Urinary bladder (tissue), 4 donors: Measurements from ENCODE around the gene SEBOX. TPM values are rescaled to one million over a fixed set of nuclear protein-coding genes. Genes with fewer than 3 reads are reported as not detected.

Source experiments
- DNase-seq: peaks from one replicate; pipeline ENCODE4 v3.0.0-alpha.2; 2015; ENCODE audit errors: extremely low spot score
- H3K27ac ChIP-seq: one replicate; pipeline ENCODE4 v1.5.1; 2013; ENCODE audit warnings: low read depth, mild to moderate bottlenecking, moderate library complexity
- H3K36me3 ChIP-seq: one replicate; pipeline ENCODE4 v1.6.1; 2013; ENCODE audit warnings: mild to moderate bottlenecking, moderate library complexity; ENCODE audit not compliant: insufficient read depth
- H3K4me1 ChIP-seq: one replicate; pipeline ENCODE4 v1.6.1; 2013; ENCODE audit warnings: mild to moderate bottlenecking, moderate library complexity; ENCODE audit not compliant: insufficient read depth
- H3K4me3 ChIP-seq: one replicate; pipeline ENCODE4 v1.5.1; 2013; ENCODE audit warnings: low read depth, low read length
- WGBS: extraction: QIAGEN DNeasy Blood & Tissue Kit; methylation state at CpG from one replicate; pipeline ENCODE4 v1.1.7; 2013; 5-methylcytosine and 5-hydroxymethylcytosine counted together
- polyA plus RNA-seq: library from polyadenylated mRNA; stranded (reverse); fragments of 200-250 nt; gene quantifications from one replicate; pipeline ENCODE4 v1.2.3, GENCODE V29; 2013
- total RNA-seq: library from RNA; depleted of rRNA; stranded (reverse); fragments of >200 nt; gene quantifications from one replicate; pipeline ENCODE4 v1.2.3, GENCODE V29; 2014
- donor health status: healthy with polysubstance abuse.
- donor health status: healthy.

SEBOX gene
- total and polyA plus RNA-seq, 2 donors = not detected

GRCh38 chr17:28385406-28385805 is 20.4 kb upstream of the SEBOX start:
- no peaks in the 10 kb centered on the region for H3K36me3 ChIP-seq
- WGBS = 87% methylated on average over 8 of the region's 8 CpGs

GRCh38 chr17:28385037-28385400 is 20.0 kb upstream of the SEBOX start:
- 49% methylated on average over 29 of the region's 29 CpGs for WGBS
- no peak overlapping the region for H3K27ac ChIP-seq
- H3K36me3 ChIP-seq = no peaks in the 10 kb centered on the region
- no peaks in the 10 kb centered on the region for H3K4me1 ChIP-seq
- H3K4me3 ChIP-seq = peak overlapping the region; percentile 35
- DNase-seq = no peak

More at GRCh38 chr17:28385406-28385805, 20.4 kb upstream of the SEBOX start:
- Histone ChIP-seq H3K4me3 (no peak overlapping the region), H3K27ac (no peak overlapping the region), H3K4me1 (no peaks in the 10 kb centered on the region)
- no peak for DNase-seq

GRCh38 chr17:28384281-28385036 is 19.5 kb upstream of the SEBOX start:
- Histone ChIP-seq H3K4me1 (no peaks in the 10 kb centered on the region), H3K36me3 (no peaks in the 10 kb centered on the region), H3K4me3 (peak overlapping the region; percentile 35), H3K27ac (peak overlapping the region; percentile 30)
- DNase-seq = no peak
- WGBS = 45% methylated on average over 56 of the region's 56 CpGs

- 31% methylated on average over 72 of the region's 72 CpGs for WGBS
- Histone ChIP-seq H3K27ac (no peak overlapping the region), H3K36me3 (no peaks in the 10 kb centered on the region), H3K4me3 (no peak overlapping the region), H3K4me1 (no peaks in the 10 kb centered on the region)
- DNase-seq = no peak
These were observed 16.3 kb upstream of the SEBOX start for GRCh38 chr17:28381141-28381825.

- H3K36me3 ChIP-seq = no peaks in the 10 kb centered on the region
- no peak overlapping the region for H3K27ac ChIP-seq
- no peaks in the 10 kb centered on the region for H3K4me1 ChIP-seq
- DNase-seq = no peak
- WGBS = 83% methylated on average over 10 of the region's 10 CpGs
- H3K4me3 ChIP-seq = no peak overlapping the region
These were observed 15.1 kb upstream of the SEBOX start for GRCh38 chr17:28379814-28380801.

GRCh38 chr17:28372945-28373274 is 7.9 kb upstream of the SEBOX start:
- Histone ChIP-seq H3K36me3 (no peaks in the 10 kb centered on the region), H3K4me1 (no peaks in the 10 kb centered on the region), H3K27ac (no peak overlapping the region), H3K4me3 (no peak overlapping the region)
- no peak for DNase-seq
- 82% methylated on average over 6 of the region's 6 CpGs for WGBS

GRCh38 chr17:28372203-28372944 is 7.4 kb upstream of the SEBOX start:
- no peaks in the 10 kb centered on the region for H3K36me3 ChIP-seq
- no peak for DNase-seq
- no peaks in the 10 kb centered on the region for H3K4me1 ChIP-seq
- 7% methylated on average over 53 of the region's 53 CpGs for WGBS
- H3K27ac ChIP-seq = peak overlapping the region; percentile 31
- peak overlapping the region; percentile 49 for H3K4me3 ChIP-seq

- Histone ChIP-seq H3K4me1 (no peaks in the 10 kb centered on the region), H3K4me3 (peak within 1 kb of the TSS; percentile 49), H3K36me3 (no peaks in the 10 kb centered on the region), H3K27ac (peak within 1 kb of the TSS; percentile 31)
- peak; percentile 65 for DNase-seq
- under 1% methylated on average over 80 of the region's 80 CpGs for WGBS
These were observed 6.5 kb upstream of the SEBOX start, which contains the start of gene SARM1 for GRCh38 chr17:28371245-28372202. SARM1 (plus strand) TSS chr17:28371694; CDS start chr17:28372033, 339 bp downstream.

- Histone ChIP-seq H3K27ac (no peak overlapping the region), H3K4me3 (no peak overlapping the region), H3K4me1 (no peaks in the 10 kb centered on the region), H3K36me3 (no peaks in the 10 kb centered on the region)
- 71% methylated on average over 1 of the region's 1 CpG for WGBS
- no peak for DNase-seq
These were observed 5.7 kb upstream of the SEBOX start for GRCh38 chr17:28370744-28371103.

GRCh38 chr17:28370035-28370743 is 5.2 kb upstream of the SEBOX start, which contains the start of gene VTN:
VTN (minus strand) TSS chr17:28370307; CDS start chr17:28370203, 104 bp downstream.
- Histone ChIP-seq H3K36me3 (no peaks in the 10 kb centered on the region), H3K4me3 (peak within 1 kb of the TSS; percentile 49), H3K27ac (peak within 1 kb of the TSS; percentile 7), H3K4me1 (no peaks in the 10 kb centered on the region)
- DNase-seq = no peak
- 28% methylated on average over 8 of the region's 8 CpGs for WGBS

GRCh38 chr17:28369684-28370034 is 4.7 kb upstream of the SEBOX start:
- DNase-seq = no peak
- Histone ChIP-seq H3K4me1 (no peaks in the 10 kb centered on the region), H3K4me3 (no peak overlapping the region), H3K36me3 (no peaks in the 10 kb centered on the region), H3K27ac (no peak overlapping the region)
- 72% methylated on average over 10 of the region's 10 CpGs for WGBS
